K562 treated with DMSO at 1 percent for 12 hours (cell line): Measurements from ENCODE around the gene MPHOSPH6. TPM values are rescaled to one million over a fixed set of nuclear protein-coding genes. Genes with fewer than 3 reads are reported as not detected.

ENCODE experiments used
- total RNA-seq: library from RNA; unstranded; fragments of 300-600 nt; gene quantifications from 2 replicates; pipeline ENCODE4 v1.2.3, GENCODE V29; 2022; ENCODE audit not compliant: insufficient read depth

MPHOSPH6 gene, protein sequence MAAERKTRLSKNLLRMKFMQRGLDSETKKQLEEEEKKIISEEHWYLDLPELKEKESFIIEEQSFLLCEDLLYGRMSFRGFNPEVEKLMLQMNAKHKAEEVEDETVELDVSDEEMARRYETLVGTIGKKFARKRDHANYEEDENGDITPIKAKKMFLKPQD
- total RNA-seq: 29.1 and 30.8 TPM in 2 replicates

DNA sequence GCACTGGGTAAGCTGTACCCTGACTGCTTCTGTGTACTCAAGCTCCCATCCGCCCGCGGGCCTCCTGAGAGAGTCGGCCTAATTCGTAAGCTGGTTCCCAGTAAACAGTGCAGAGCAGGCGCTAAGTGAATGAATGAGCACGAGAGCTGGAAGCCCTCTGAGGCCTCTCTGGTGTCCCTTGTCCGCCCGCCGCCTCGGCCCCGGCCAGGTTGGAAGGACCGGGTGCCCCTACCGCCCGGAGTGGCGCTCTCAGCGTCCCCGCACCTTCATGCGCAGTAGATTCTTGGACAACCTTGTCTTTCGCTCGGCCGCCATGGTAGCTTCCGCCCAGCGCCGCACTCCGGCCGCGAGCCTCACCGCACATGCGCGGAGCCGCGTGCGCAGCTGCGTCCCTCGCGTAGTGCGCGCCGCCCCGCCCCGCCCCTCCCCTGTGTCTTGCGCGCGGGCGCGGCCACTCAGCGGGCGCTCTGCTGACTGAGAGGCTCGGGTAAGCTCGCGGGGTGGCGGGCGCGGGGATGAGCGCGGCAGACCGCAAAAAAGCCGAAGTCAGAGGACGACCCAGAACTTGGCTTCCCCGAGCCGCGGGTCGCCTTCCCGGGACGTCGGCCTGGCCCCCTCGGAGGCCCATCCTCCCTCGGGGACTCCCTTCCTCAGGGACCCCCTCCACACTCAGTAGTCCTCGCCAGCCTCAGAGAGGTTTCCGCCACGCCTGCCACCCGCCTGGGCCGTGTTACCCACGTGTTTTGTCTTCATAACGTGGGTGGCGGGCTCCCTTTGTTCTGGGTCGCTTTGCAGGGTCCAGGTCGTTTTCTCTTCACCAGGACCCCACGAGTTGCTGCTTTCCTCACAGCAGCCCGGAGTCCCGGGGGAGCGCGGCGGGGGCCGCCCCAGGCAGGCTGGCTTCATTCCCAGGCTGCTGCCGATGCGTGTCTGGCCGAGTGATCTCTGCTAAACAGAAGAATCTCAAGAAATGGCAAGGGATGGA lies at the start of gene MPHOSPH6:
Gene MPHOSPH6, minus strand, starts transcription at position 364 of the 985 bp plus-strand sequence. Its CDS starts 49 bp downstream, at position 315.

Other genes starting within 250 kb of the MPHOSPH6 start
- gene SDR42E1, start 158.8 kb downstream of the MPHOSPH6 start, total RNA-seq: 0.91 and 1.6 TPM in 2 replicates
- not detected in 2 replicates for gene HSD17B2, start 135.0 kb downstream of the MPHOSPH6 start, total RNA-seq